ENCODE data around the gene DNAJA4. TPM values are rescaled to one million over a fixed set of nuclear protein-coding genes. Genes with fewer than 3 reads are reported as not detected.

The DNAJA4 gene
- total and polyA plus RNA-seq, 2 experiments from 2014 or later = 5.0 to 12.5 TPM

GRCh38 chr15:78274994-78275393, 10.6 kb downstream of the DNAJA4 start (continued):
- TF ChIP-seq, protein P1, sequence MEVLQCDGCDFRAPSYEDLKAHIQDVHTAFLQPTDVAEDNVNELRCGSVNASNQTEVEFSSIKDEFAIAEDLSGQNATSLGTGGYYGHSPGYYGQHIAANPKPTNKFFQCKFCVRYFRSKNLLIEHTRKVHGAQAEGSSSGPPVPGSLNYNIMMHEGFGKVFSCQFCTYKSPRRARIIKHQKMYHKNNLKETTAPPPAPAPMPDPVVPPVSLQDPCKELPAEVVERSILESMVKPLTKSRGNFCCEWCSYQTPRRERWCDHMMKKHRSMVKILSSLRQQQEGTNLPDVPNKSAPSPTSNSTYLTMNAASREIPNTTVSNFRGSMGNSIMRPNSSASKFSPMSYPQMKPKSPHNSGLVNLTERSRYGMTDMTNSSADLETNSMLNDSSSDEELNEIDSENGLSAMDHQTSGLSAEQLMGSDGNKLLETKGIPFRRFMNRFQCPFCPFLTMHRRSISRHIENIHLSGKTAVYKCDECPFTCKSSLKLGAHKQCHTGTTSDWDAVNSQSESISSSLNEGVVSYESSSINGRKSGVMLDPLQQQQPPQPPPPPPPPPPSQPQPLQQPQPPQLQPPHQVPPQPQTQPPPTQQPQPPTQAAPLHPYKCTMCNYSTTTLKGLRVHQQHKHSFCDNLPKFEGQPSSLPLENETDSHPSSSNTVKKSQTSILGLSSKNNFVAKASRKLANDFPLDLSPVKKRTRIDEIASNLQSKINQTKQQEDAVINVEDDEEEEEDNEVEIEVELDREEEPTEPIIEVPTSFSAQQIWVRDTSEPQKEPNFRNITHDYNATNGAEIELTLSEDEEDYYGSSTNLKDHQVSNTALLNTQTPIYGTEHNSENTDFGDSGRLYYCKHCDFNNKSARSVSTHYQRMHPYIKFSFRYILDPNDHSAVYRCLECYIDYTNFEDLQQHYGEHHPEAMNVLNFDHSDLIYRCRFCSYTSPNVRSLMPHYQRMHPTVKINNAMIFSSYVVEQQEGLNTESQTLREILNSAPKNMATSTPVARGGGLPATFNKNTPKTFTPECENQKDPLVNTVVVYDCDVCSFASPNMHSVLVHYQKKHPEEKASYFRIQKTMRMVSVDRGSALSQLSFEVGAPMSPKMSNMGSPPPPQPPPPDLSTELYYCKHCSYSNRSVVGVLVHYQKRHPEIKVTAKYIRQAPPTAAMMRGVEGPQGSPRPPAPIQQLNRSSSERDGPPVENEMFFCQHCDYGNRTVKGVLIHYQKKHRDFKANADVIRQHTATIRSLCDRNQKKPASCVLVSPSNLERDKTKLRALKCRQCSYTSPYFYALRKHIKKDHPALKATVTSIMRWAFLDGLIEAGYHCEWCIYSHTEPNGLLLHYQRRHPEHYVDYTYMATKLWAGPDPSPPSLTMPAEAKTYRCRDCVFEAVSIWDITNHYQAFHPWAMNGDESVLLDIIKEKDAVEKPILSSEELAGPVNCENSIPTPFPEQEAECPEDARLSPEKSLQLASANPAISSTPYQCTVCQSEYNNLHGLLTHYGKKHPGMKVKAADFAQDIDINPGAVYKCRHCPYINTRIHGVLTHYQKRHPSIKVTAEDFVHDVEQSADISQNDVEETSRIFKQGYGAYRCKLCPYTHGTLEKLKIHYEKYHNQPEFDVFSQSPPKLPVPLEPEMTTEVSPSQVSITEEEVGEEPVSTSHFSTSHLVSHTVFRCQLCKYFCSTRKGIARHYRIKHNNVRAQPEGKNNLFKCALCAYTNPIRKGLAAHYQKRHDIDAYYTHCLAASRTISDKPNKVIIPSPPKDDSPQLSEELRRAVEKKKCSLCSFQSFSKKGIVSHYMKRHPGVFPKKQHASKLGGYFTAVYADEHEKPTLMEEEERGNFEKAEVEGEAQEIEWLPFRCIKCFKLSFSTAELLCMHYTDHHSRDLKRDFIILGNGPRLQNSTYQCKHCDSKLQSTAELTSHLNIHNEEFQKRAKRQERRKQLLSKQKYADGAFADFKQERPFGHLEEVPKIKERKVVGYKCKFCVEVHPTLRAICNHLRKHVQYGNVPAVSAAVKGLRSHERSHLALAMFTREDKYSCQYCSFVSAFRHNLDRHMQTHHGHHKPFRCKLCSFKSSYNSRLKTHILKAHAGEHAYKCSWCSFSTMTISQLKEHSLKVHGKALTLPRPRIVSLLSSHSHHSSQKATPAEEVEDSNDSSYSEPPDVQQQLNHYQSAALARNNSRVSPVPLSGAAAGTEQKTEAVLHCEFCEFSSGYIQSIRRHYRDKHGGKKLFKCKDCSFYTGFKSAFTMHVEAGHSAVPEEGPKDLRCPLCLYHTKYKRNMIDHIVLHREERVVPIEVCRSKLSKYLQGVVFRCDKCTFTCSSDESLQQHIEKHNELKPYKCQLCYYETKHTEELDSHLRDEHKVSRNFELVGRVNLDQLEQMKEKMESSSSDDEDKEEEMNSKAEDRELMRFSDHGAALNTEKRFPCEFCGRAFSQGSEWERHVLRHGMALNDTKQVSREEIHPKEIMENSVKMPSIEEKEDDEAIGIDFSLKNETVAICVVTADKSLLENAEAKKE (CRISPR knock-in tag; IDR thresholded peaks at IDR 0.05) = no peak
- TF ChIP-seq JUNB (IDR thresholded peaks at IDR 0.05; ENCODE audit: unreplicated experiment) (no peak), CREB1 (CRISPR knock-in tag; IDR thresholded peaks at IDR 0.05; ENCODE audit: low read depth) (no peak), EZH2 (IDR thresholded peaks at IDR 0.05; ENCODE audit: low read depth, unreplicated experiment) (no peak), ZNF331 (CRISPR knock-in tag; IDR thresholded peaks at IDR 0.05; ENCODE audit: low read depth) (no peak), CTCF (conservative IDR thresholded peaks at IDR 0.05; ENCODE audit: low read depth in 2 of 2) (no peak)
